ENCODE results near the gene APOBEC3H.
"Not testable (repeated sequence)": the region's sequence is repeated elsewhere in the genome, so short reads cannot be mapped to it uniquely, and the experiment has no call there.

The APOBEC3H gene

GRCh38 chr22:39097098-39098020 lies at the start of gene APOBEC3H:
Gene APOBEC3H (plus strand): TSS chr22:39097244. CDS start chr22:39100279, 3,035 bp downstream.
- in situ Hi-C loops (cut with MboI; ENCODE audit: low sequenced_read_pairs) = no loop called here

- in situ Hi-C loops (cut with MboI; ENCODE audit: low sequenced_read_pairs) = not testable (repeated sequence)
Observed at GRCh38 chr22:39049486-39049885, 47.6 kb upstream of the APOBEC3H start.

DNA sequence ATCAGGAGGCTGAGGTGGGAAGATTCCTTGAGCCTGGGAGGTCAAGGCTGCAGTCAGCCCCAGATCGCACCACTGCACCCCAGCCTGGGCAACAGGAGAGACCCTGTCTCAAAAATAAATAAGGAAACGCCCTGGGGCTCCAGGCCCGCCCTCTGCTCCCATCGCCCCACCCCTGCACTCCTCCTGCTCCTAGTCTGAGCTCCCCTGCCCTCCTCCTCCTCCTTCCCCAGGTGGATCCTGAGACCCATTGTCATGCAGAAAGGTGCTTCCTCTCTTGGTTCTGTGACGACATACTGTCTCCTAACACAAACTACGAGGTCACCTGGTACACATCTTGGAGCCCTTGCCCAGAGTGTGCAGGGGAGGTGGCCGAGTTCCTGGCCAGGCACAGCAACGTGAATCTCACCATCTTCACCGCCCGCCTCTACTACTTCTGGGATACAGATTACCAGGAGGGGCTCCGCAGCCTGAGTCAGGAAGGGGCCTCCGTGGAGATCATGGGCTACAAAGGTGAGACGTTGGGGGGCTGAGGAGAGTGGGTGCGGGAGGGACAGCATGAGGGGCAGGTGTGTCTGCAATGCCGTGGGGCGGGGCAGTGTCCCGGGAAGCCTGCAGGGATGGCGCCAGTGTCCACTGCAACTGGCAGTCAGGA lies 45.1 kb upstream of the APOBEC3H start:
- in situ Hi-C loops (cut with MboI; ENCODE audit: low sequenced_read_pairs) = not testable (repeated sequence)

DNA sequence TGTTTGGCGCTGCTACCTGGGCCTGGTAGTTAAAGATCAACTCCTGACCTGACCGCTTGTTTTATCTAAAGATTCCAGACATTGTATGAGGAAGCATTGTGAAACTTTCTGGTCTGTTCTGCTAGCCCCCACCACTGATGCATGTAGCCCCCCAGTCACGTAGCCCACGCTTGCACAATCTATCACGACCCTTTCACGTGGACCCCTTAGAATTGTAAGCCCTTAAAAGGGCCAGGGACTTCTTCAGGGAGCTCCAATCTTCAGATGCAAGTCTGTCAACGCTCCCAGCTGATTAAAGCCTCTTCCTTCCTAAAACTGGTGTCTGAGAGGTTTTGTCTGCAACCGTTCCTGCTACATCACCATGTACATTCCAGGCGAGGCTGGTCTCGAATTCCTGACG lies 41.4 kb upstream of the APOBEC3H start:
- in situ Hi-C loops (cut with MboI; ENCODE audit: low sequenced_read_pairs) = no loop called here

GRCh38 chr22:39061290-39061689 lies 35.8 kb upstream of the APOBEC3H start:
- in situ Hi-C loops (cut with MboI; ENCODE audit: low sequenced_read_pairs) = not testable (repeated sequence)

- in situ Hi-C loops (cut with MboI; ENCODE audit: low sequenced_read_pairs) = not testable (repeated sequence)
Observed at GRCh38 chr22:39061951-39062350, 35.1 kb upstream of the APOBEC3H start.

DNA sequence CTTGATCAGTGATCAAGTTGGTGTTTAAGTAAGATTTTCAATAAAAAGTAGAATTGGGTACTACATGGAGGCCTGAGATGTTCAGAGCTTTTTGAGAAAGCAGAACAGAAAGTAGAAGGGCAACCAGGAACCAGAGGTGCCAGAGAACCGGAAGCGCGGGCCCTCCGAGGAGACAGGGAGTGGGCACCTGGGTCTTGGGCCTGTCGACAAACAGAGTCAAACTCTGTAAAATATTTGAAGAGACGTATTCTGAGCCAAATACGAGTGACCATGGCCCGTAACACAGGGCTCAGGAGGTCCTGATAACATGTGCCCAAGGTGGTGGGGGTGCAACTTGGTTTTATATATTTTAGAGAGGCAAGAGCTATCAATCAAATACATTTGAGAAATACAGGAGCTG lies 33.1 kb upstream of the APOBEC3H start:
- in situ Hi-C loops (cut with MboI; ENCODE audit: low sequenced_read_pairs) = not testable (repeated sequence)

GRCh38 chr22:39066442-39067276 lies 30.4 kb upstream of the APOBEC3H start:
- in situ Hi-C loops (cut with MboI; ENCODE audit: low sequenced_read_pairs) = not testable (repeated sequence)

- in situ Hi-C loops (cut with MboI; ENCODE audit: low sequenced_read_pairs) = no loop called here
Observed at GRCh38 chr22:39068033-39068785, 28.8 kb upstream of the APOBEC3H start.

GRCh38 chr22:39070186-39070585 lies 26.9 kb upstream of the APOBEC3H start:
- in situ Hi-C loops (cut with MboI; ENCODE audit: low sequenced_read_pairs) = no loop called here

GRCh38 chr22:39072581-39072981 lies 24.5 kb upstream of the APOBEC3H start:
- in situ Hi-C loops (cut with MboI; ENCODE audit: low sequenced_read_pairs) = not testable (repeated sequence)

GRCh38 chr22:39073981-39074380 lies 23.1 kb upstream of the APOBEC3H start:
- in situ Hi-C loops (cut with MboI; ENCODE audit: low sequenced_read_pairs) = no loop called here

DNA sequence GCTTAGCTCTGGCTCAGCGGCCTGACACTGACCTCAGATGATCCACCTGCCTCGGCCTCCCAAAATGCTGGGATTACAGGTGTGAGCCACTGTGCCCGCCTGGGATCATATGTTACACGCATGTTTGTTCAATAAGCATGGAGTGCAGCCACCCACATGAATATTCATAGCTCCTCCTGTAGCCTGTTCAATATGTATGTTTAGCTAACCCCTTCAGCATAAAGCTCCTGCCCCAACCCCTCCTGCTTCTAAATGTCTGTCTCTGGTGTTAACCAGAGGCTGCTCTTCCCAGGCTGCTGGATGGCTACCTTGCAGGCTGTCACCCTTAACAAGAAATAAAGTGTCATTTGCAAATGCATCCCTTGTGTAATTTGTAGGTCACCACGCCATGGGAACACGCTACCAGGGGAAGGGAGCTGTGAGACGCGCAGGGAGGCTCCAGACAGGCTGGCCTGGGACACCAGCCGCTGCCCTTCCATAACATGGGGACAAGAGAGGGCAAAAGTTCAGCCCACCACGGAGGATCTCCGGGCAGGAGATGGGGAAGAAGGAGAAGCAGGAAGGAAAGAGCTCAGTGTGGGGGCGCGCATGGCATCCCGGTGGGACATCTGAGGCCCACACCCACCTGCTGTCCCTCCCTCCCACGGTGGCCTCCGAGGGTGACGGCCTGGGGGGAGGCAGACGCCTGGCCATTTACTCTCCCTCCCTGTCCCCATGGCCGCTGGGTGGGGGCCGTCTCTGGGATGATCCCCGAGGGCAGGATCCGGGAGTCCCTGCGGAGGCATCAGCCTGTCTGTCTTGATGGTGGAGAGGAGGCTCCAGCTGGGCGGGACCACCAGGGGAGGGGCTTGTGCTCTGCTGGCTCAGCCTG lies 20.7 kb upstream of the APOBEC3H start:
- in situ Hi-C loops (cut with MboI; ENCODE audit: low sequenced_read_pairs) = not testable (repeated sequence)

DNA sequence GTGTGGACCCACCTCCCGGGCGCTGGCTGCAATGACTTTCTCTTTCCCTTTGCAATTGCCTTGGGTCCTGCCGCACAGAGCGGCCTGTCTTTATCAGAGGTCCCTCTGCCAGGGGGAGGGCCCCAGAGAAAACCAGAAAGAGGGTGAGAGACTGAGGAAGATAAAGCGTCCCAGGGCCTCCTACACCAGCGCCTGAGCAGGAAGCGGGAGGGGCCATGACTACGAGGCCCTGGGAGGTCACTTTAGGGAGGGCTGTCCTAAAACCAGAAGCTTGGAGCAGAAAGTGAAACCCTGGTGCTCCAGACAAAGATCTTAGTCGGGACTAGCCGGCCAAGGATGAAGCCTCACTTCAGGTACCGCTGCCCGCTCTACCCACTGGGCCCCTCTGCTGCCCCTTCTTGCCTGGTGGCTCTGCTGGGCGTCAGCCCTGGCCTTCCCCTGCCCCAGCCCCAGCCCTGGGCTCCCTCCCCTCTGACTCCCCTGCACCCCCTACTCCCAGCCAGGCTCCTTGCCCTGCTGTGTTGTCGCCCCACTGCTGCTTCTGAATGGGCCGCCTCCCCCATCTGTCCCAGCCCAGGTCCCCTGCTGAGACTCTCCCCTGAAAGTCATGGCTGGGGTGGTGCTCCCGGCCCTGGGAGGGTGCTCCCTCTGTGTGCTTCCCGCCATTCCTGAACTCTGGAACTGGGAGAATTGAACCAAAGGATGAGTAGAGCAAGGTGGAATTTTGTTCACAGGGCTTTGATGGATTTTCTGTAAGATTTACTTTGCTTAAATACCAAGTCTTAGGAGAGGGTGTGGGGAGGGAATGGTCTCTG lies 19.8 kb upstream of the APOBEC3H start, which contains the start of gene APOBEC3G:
APOBEC3G (plus strand) TSS at position 250 of the 815 bp plus-strand sequence; CDS start at position 337, 87 bp downstream.
- in situ Hi-C loops (cut with MboI; ENCODE audit: low sequenced_read_pairs) = not testable (repeated sequence)

- in situ Hi-C loops (cut with MboI; ENCODE audit: low sequenced_read_pairs) = not testable (repeated sequence)
Observed at GRCh38 chr22:39077912-39078311, 19.1 kb upstream of the APOBEC3H start.

DNA sequence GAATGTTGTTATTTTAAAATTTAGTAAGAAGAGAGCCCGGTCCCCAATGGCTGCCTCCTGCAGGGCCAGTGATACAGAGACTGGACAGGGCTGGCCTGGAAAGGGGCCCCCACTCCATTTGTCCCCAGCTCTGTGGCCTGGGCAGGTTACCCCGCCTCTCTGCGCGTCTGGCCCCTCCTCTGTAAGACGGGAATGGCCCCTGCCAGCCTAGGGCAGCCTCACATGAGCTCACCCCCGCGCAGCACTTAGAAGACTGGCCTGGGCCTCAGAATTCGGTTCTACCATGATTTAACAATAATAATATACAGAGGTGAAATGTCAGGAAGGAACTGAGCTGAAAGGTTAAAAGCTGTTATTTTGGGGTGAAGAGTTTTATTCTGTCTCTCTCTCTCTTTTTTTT lies 18.7 kb upstream of the APOBEC3H start:
- in situ Hi-C loops (cut with MboI; ENCODE audit: low sequenced_read_pairs) = no loop called here

DNA sequence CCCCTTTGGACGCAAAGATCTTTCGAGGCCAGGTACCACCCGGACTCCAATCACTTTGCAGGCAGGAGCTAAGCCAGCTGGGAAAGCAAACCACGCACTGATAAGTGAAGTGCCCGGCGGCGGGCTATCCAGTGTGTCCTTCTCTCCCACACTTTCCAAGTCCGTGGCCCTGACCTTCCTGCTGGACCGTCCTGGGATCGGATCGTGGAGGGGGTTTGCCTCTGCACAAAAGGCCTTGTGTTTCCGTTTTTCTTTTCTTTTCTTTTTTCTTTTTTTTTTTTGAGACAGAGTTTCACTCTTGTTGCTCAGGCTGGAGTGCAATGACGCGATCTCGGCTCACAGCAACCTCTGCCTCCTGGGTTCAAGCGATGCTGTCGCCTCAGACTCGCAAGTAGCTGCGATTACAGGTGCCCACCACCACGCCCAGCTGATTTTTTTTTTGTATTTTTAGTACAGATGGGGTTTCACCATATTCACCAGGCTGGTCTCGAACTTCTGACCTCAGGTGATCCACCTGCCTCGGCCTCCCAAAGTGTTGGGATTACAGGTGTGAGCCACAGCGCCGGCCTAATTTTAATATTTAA lies 17.9 kb upstream of the APOBEC3H start:
- in situ Hi-C loops (cut with MboI; ENCODE audit: low sequenced_read_pairs) = not testable (repeated sequence)

Measured in hTERT RPE-1 (cell line).